ENCODE measurements around the gene HTRA3. TPM values are rescaled to one million over a fixed set of nuclear protein-coding genes. Genes with fewer than 3 reads are reported as not detected.

The HTRA3 gene
- total and polyA plus RNA-seq, 2 experiments from 2014 or later = 3.2 to 5.2 TPM

DNA sequence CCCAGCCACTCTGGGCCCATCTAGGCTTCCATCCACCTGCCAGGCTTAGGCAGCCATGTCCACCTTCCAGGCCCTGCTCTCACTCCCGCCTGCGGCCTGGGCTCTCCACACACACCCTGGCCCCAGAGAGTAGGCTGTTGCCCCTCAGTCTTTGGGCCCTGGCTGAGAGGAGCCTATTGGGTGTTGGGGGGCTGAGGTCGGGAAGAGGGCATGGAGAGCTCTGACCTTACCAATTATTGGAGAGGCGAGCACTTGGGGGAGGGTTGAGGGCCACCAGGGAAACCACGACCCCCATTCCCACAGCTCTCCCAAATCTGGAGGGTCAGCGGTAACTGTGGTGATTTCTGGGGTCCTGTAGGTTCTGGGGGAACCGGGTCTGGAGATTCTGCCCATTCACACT, 38.2 kb downstream of the HTRA3 start:
- WGBS, 2 experiments (ENCODE audit: low coverage in 1 of 2, low lambda C conversion rate in 2 of 2, missing lambda C conversion rate in 2 of 2) = 92 to 94% methylated on average over 7 of the region's 7 CpGs
- H3K9me2 ChIP-seq (ENCODE audit: insufficient read depth) = no peaks in the 10 kb centered on the region
- H3K36me3 ChIP-seq (ENCODE audit: low read depth) = no peaks in the 10 kb centered on the region
- H3K4me3 ChIP-seq = no peak overlapping the region
- no peaks in the 10 kb centered on the region for H3K79me2 ChIP-seq (ENCODE audit: insufficient read depth)
- H3K27ac ChIP-seq = no peak overlapping the region
- no peak for DNase-seq
- no peaks in the 10 kb centered on the region for H3K9me3 ChIP-seq (ENCODE audit: low read depth)
- H3K4me2 ChIP-seq (ENCODE audit: unreplicated experiment) = no peak overlapping the region
- in situ Hi-C loops (cut with MboI) = no loop called here
- 0 out of 2 replicates have a peak, but pooled peaks cover 4% of the 10 kb centered on the region for H3K27me3 ChIP-seq (replicated peaks; ENCODE audit: insufficient read depth)
- no peak overlapping the region for H2AFZ ChIP-seq
- no peaks in the 10 kb centered on the region; the same call in 1 of the 2 replicates for H3F3A ChIP-seq (ENCODE audit: insufficient read depth)
- H4K20me1 ChIP-seq (ENCODE audit: insufficient read depth) = no peaks in the 10 kb centered on the region
- TF ChIP-seq EZH2phosphoT487 (IDR thresholded peaks at IDR 0.05; ENCODE audit: insufficient read depth, low read depth) (no peak), EZH2 (IDR thresholded peaks at IDR 0.05; ENCODE audit: insufficient read depth, poor library complexity, severe bottlenecking) (no peak)
- H3K4me1 ChIP-seq (ENCODE audit: insufficient read depth) = 0 out of 2 replicates have a peak, but pooled peaks cover 7% of the 10 kb centered on the region
- no peak overlapping the region for H3K9ac ChIP-seq

DNA sequence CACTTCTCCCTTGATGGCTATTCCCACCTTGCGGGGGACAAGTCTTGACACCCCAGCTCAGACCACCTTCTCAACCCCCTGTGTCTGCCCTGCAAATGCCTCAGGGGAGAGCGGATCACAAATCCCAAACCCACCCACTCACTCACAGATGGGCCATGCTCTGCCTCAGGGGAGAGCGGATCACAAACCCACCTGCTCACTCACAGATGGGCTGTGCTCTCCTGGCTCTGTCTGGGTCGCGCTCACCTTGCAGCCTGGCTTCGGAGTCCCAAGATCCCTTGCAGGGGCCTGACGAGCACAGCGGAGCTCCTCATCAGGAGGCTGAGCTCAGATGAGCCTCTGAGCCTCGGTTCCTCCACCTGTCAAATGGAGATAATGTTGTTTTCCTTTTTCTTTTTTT, 38.6 kb downstream of the HTRA3 start:
- Histone ChIP-seq H3K27ac (no peak overlapping the region), H3K4me2 (ENCODE audit: unreplicated experiment) (no peak overlapping the region), H3K4me3 (no peak overlapping the region), H3K79me2 (ENCODE audit: insufficient read depth) (no peaks in the 10 kb centered on the region), H4K20me1 (ENCODE audit: insufficient read depth) (no peaks in the 10 kb centered on the region), H3K27me3 (replicated peaks; ENCODE audit: insufficient read depth) (0 out of 2 replicates have a peak, but pooled peaks cover 4% of the 10 kb centered on the region), H3K4me1 (ENCODE audit: insufficient read depth) (0 out of 2 replicates have a peak, but pooled peaks cover 6% of the 10 kb centered on the region), H3K9ac (no peak overlapping the region), H3K9me3 (ENCODE audit: low read depth) (no peaks in the 10 kb centered on the region), H3K9me2 (ENCODE audit: insufficient read depth) (no peaks in the 10 kb centered on the region), H2AFZ (no peak overlapping the region), H3K36me3 (ENCODE audit: low read depth) (no peaks in the 10 kb centered on the region), H3F3A (ENCODE audit: insufficient read depth) (no peaks in the 10 kb centered on the region; the same call in 1 of the 2 replicates)
- TF ChIP-seq EZH2phosphoT487 (IDR thresholded peaks at IDR 0.05; ENCODE audit: insufficient read depth, low read depth) (no peak), EZH2 (IDR thresholded peaks at IDR 0.05; ENCODE audit: insufficient read depth, poor library complexity, severe bottlenecking) (no peak)
- DNase-seq = no peak
- 94% methylated on average over 9 of the region's 9 CpGs for WGBS, 2 experiments (ENCODE audit: low coverage in 1 of 2, low lambda C conversion rate in 2 of 2, missing lambda C conversion rate in 2 of 2)
- in situ Hi-C loops (cut with MboI) = no loop called here

DNA sequence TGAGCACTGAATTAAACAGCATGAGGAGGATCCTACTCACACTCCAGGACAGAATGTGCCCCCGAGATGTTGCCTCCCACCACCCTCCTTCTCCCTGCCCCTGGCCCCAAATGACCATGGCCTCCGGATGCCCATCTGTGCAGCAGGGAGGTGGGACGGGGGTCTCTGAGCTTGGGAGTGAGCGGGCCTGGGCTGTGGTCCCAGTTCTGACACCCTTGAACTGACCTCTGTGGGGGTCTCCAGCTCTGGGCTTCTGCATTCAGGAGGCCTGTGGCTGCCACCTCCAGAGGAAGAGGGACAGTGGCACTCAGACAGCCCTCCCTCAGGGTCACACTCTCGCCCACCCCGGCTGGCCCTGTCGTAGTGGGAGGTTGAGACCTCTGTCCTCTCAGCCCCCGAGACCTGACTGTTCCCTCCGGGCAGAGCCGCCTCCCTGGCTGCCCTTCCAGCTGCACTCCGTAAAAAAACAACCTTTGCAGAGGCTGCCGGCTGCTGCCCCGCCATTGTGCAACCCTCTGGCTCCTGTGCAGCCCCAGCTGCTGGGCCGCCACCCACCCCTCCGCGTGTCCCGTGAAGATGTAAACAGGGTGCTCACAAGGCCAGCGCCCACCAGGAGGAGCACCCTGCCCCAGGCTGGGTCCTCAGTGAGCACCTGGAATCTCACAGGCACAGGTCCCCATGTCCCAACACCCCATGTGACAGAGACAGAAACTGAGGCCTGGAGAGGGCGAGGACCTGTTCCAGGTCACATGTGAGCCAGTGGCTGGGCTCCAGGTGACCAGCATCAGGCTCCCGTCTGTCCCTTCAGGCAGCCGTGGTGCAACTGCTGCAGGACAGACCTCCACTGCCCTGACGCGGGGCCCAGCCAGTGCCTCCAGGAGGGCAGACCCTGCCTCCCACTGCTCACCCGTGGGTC, 39.6 kb downstream of the HTRA3 start:
- TF ChIP-seq EZH2phosphoT487 (IDR thresholded peaks at IDR 0.05; ENCODE audit: insufficient read depth, low read depth) (no peak), EZH2 (IDR thresholded peaks at IDR 0.05; ENCODE audit: insufficient read depth, poor library complexity, severe bottlenecking) (no peak)
- no peak overlapping the region for H2AFZ ChIP-seq
- peak; percentile 29 for DNase-seq

DNA sequence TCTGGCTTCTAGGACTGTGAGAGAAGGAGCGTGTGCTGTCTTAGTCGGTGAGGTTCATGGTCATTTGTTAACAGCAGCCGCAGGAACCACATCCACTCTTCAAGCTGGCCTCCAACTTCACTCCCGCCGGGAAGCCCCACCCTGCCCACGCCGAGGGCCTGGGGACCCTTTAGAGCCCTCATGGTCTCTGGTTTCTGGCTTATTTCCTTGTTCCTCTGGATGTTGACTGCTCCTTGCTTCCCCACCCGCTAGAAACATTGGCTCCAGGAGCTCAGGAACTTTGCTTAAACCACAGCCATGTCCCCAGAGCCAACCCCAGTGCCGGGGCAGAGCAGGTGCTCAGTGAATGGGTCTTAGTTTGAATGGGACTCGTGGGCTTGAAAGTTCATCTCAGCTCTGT, 40.8 kb downstream of the HTRA3 start:
- no peak overlapping the region for H3K4me2 ChIP-seq (ENCODE audit: unreplicated experiment)
- 0 out of 2 replicates have a peak, but pooled peaks cover 3% of the 10 kb centered on the region for H3K4me1 ChIP-seq (ENCODE audit: insufficient read depth)
- H3F3A ChIP-seq (ENCODE audit: insufficient read depth) = no peaks in the 10 kb centered on the region
- TF ChIP-seq EZH2 (IDR thresholded peaks at IDR 0.05; ENCODE audit: insufficient read depth, poor library complexity, severe bottlenecking) = no peak
- no peak for TF ChIP-seq EZH2phosphoT487 (IDR thresholded peaks at IDR 0.05; ENCODE audit: insufficient read depth, low read depth)
- 0 out of 2 replicates have a peak, but pooled peaks cover 4% of the 10 kb centered on the region for H3K27me3 ChIP-seq (replicated peaks; ENCODE audit: insufficient read depth)
- no peak overlapping the region for H3K4me3 ChIP-seq
- H3K27ac ChIP-seq = no peak overlapping the region
- H3K9ac ChIP-seq = no peak overlapping the region
- no peaks in the 10 kb centered on the region for H3K9me3 ChIP-seq (ENCODE audit: low read depth)
- no peak for DNase-seq
- no peak overlapping the region for H2AFZ ChIP-seq
- H3K79me2 ChIP-seq (ENCODE audit: insufficient read depth) = no peaks in the 10 kb centered on the region
- no peaks in the 10 kb centered on the region for H3K9me2 ChIP-seq (ENCODE audit: insufficient read depth)
- WGBS, 2 experiments (ENCODE audit: low coverage in 1 of 2, low lambda C conversion rate in 2 of 2, missing lambda C conversion rate in 2 of 2) = 66 to 71% methylated on average over 10 of the region's 10 CpGs
- H4K20me1 ChIP-seq (ENCODE audit: insufficient read depth) = no peaks in the 10 kb centered on the region
- in situ Hi-C loops (cut with MboI) = no loop called here
- no peaks in the 10 kb centered on the region for H3K36me3 ChIP-seq (ENCODE audit: low read depth)

More for the DNA sequence above, 39.6 kb downstream of the HTRA3 start:
- 0 out of 2 replicates have a peak, but pooled peaks cover 3% of the 10 kb centered on the region for H3K4me1 ChIP-seq (ENCODE audit: insufficient read depth)
- no peak overlapping the region for H3K27ac ChIP-seq
- no peaks in the 10 kb centered on the region for H3K9me3 ChIP-seq (ENCODE audit: low read depth)
- no peaks in the 10 kb centered on the region for H4K20me1 ChIP-seq (ENCODE audit: insufficient read depth)
- 28 to 37% methylated on average over 22 to 24 of the region's 24 CpGs for WGBS, 2 experiments (ENCODE audit: low coverage in 1 of 2, low lambda C conversion rate in 2 of 2, missing lambda C conversion rate in 2 of 2)
- in situ Hi-C loops (cut with MboI) = no loop called here
- H3K9me2 ChIP-seq (ENCODE audit: insufficient read depth) = no peaks in the 10 kb centered on the region
- no peaks in the 10 kb centered on the region for H3F3A ChIP-seq (ENCODE audit: insufficient read depth)
- no peak overlapping the region for H3K4me2 ChIP-seq (ENCODE audit: unreplicated experiment)
- no peaks in the 10 kb centered on the region for H3K79me2 ChIP-seq (ENCODE audit: insufficient read depth)
- H3K9ac ChIP-seq = no peak overlapping the region
- no peaks in the 10 kb centered on the region for H3K36me3 ChIP-seq (ENCODE audit: low read depth)
- H3K27me3 ChIP-seq (replicated peaks; ENCODE audit: insufficient read depth) = 0 out of 2 replicates have a peak, but pooled peaks cover 4% of the 10 kb centered on the region
- H3K4me3 ChIP-seq = no peak overlapping the region

Data from GM23248 (cell line).